GM12891 (cell line): ENCODE data around the gene MAGOH.

Experiments
- PAX5 ChIP-seq: IDR thresholded peaks from 2 replicates; pipeline ENCODE4 v1.6.1; 2011; ENCODE audit warnings: low read length, moderate library complexity, mild to moderate bottlenecking; ENCODE audit not compliant: insufficient read depth, severe bottlenecking
- POLR2A ChIP-seq: IDR thresholded peaks from 2 replicates; pipeline ENCODE4 v1.6.1; 2011; ENCODE audit warnings: low read depth, low read length, control low read depth
- POLR2AphosphoS5 ChIP-seq: IDR thresholded peaks from 2 replicates; pipeline ENCODE4 v1.6.1; 2011; ENCODE audit warnings: low read depth, low read length, control low read depth
- POU2F2 ChIP-seq: IDR thresholded peaks from 2 replicates; pipeline ENCODE4 v1.6.1; 2011; ENCODE audit warnings: low read depth, mild to moderate bottlenecking, control low read depth, low read length, moderate library complexity
- SPI1 ChIP-seq: IDR thresholded peaks from 2 replicates; pipeline ENCODE4 v1.6.1; 2011; ENCODE audit warnings: low read depth, low read length, control low read depth
- TAF1 ChIP-seq: IDR thresholded peaks from 2 replicates; pipeline ENCODE4 v1.6.1; 2011; ENCODE audit warnings: low read depth, low read length, control low read depth

- no peak for TF ChIP-seq POLR2AphosphoS5
- TF ChIP-seq POLR2A = no peak
- TF ChIP-seq POU2F2 = no peak
- no peak for TF ChIP-seq TAF1
- no peak for TF ChIP-seq SPI1
- no peak for TF ChIP-seq PAX5
Measured at GRCh38 chr1:53267761-53268160, 29.4 kb upstream of the MAGOH start.
